Sigmoid colon (tissue), 3 donors: ENCODE results near the gene ZMYND19.

Experiments
- CTCF ChIP-seq, 4 experiments: fragments of 450-650 bp in 3 of 4; fragments of 200-600 bp in 1 of 4; IDR thresholded peaks; one replicate each; pipeline ENCODE4 v1.5.1; 2016 to 2019; ENCODE audit warnings: antibody characterized with exemption in 4 of 4, mild to moderate bottlenecking in 3 of 4, moderate library complexity in 2 of 4
- POLR2A ChIP-seq, 2 donors: fragments of 450-650 bp; IDR thresholded peaks; one replicate each; pipeline ENCODE4 v1.6.1; 2016; ENCODE audit warnings: antibody characterized with exemption in 2 of 2, mild to moderate bottlenecking in 2 of 2, moderate library complexity in 2 of 2

- TF ChIP-seq CTCF (IDR thresholded peaks at IDR 0.05) = no peak
- no peak for TF ChIP-seq POLR2A (IDR thresholded peaks at IDR 0.05)
Observed at GRCh38 chr9:137575716-137576411, 14.4 kb downstream of the ZMYND19 start.
